ENCODE measurements around the gene DSN1.
"Not testable (repeated sequence)": the region's sequence is repeated elsewhere in the genome, so short reads cannot be mapped to it uniquely, and the experiment has no call there.

Gene DSN1

GRCh38 chr20:36806049-36806448, 32.5 kb upstream of the DSN1 start:
- TF ChIP-seq CTCF (IDR thresholded peaks at IDR 0.05; ENCODE audit: low read depth, low read length, missing control alignments), result no peak
- DNase-seq (ENCODE audit: extremely low read depth, low read depth), result no peak
- H3K4me3 ChIP-seq (replicated peaks; ENCODE audit: low read depth, low read length), result no peak overlapping the region

- TF ChIP-seq CTCF (IDR thresholded peaks at IDR 0.05; ENCODE audit: low read depth, low read length, missing control alignments), result no peak
- H3K4me3 ChIP-seq (replicated peaks; ENCODE audit: low read depth, low read length), result no peak overlapping the region
- no peak for DNase-seq (ENCODE audit: extremely low read depth, low read depth)
Measured at GRCh38 chr20:36805396-36805795, 31.8 kb upstream of the DSN1 start.

- no peak for DNase-seq (ENCODE audit: extremely low read depth, low read depth)
- no peak overlapping the region for H3K4me3 ChIP-seq (replicated peaks; ENCODE audit: low read depth, low read length)
- no peak for TF ChIP-seq CTCF (IDR thresholded peaks at IDR 0.05; ENCODE audit: low read depth, low read length, missing control alignments)
Measured at GRCh38 chr20:36804425-36804824, 30.9 kb upstream of the DSN1 start.

GRCh38 chr20:36802326-36803222, 29.0 kb upstream of the DSN1 start:
- TF ChIP-seq CTCF (IDR thresholded peaks at IDR 0.05; ENCODE audit: low read depth, low read length, missing control alignments), result no peak
- DNase-seq (ENCODE audit: extremely low read depth, low read depth), result no peak

GRCh38 chr20:36800410-36800809, 26.8 kb upstream of the DSN1 start:
- no peak for DNase-seq (ENCODE audit: extremely low read depth, low read depth)
- TF ChIP-seq CTCF (IDR thresholded peaks at IDR 0.05; ENCODE audit: low read depth, low read length, missing control alignments), result no peak
- no peak overlapping the region for H3K4me3 ChIP-seq (replicated peaks; ENCODE audit: low read depth, low read length)

More at GRCh38 chr20:36802326-36803222, 29.0 kb upstream of the DSN1 start:
- no peak overlapping the region for H3K4me3 ChIP-seq (replicated peaks; ENCODE audit: low read depth, low read length)

- not testable (repeated sequence) for DNase-seq (ENCODE audit: extremely low read depth, low read depth); H3K4me3 ChIP-seq (replicated peaks; ENCODE audit: low read depth, low read length)
Measured at GRCh38 chr20:36799313-36799712, 25.8 kb upstream of the DSN1 start.

GRCh38 chr20:36796875-36797274, 23.3 kb upstream of the DSN1 start:
- no peak for TF ChIP-seq CTCF (IDR thresholded peaks at IDR 0.05; ENCODE audit: low read depth, low read length, missing control alignments)
- no peak for DNase-seq (ENCODE audit: extremely low read depth, low read depth)
- no peak overlapping the region for H3K4me3 ChIP-seq (replicated peaks; ENCODE audit: low read depth, low read length)

Data from HFF-Myc (cell line).